HG03439 (cell line): ENCODE data around the gene ZNG1E.
"Not testable (repeated sequence)": the region's sequence is repeated elsewhere in the genome, so short reads cannot be mapped to it uniquely, and the experiment has no call there.

ENCODE experiments used
- ATAC-seq: cut with Tn5 transposase; IDR thresholded peaks from one replicate; pipeline ENCODE4 v1.9.1; 2021; ENCODE audit warnings: mild to moderate bottlenecking, moderate library complexity; ENCODE audit not compliant: unreplicated experiment

ZNG1E gene

DNA sequence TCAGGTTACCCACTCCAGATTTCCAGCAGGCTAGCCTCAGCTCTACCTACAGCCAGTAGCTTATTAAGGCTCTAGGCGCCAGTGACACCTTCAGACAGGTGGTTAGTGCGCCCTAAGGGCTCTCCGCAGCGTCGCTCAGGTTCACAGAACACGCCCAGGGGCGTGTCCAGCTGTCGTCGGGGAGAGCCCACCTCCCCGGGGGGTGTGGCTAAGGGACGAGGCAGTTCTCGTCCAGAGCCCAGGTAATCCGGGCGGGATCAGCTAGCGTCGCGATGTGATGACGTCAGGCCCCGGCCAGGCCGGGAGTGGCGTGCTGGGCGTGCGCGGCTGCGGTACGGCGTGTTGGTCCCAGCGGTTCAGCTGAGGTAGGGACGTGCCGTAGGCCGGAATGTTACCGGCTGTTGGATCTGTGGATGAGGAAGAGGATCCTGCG, at the start of gene ZNG1E:
Gene ZNG1E, plus strand, starts transcription at position 340 of the 433 bp plus-strand sequence. Its CDS starts 49 bp downstream, at position 389.
- ATAC-seq = not testable (repeated sequence)

DNA sequence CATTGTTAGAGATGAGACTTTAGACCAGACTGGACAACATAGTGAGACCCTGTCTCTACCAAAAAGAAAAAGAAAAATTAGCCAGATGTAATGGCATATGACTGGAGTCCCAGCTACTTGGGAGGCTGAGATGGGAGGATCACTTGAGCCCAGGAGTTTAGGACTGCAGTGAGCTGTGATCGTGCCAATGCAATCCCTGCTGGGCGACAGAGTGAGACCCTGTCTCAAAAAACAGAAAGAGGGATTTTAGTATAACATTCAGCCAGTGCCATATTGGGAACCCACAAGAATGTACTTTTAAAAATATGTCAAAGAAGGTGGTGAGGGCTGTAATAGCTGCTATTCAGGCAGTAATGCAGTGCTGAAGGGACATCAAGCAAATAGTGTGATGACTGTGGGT, 2.1 kb upstream of the ZNG1E start:
- not testable (repeated sequence) for ATAC-seq

DNA sequence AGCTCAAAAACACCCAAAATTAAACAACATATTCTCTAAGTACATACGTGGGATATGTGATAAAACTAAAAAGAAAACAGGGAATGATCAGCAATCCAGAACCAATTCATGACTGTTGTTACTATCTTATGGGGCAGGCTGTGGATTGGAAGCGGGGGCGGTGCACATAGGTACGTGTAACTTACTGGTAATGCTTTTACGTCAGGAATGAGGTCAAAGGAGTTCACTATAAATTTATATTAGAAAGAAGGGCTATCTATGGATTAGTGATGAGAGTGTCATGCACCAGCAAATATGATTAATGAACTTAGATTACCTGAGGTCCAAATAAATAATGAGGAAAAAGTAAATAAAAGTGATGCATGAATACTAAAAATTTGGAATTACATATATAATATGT, 710 bp upstream of the ZNG1E start:
- ATAC-seq = not testable (repeated sequence)

DNA sequence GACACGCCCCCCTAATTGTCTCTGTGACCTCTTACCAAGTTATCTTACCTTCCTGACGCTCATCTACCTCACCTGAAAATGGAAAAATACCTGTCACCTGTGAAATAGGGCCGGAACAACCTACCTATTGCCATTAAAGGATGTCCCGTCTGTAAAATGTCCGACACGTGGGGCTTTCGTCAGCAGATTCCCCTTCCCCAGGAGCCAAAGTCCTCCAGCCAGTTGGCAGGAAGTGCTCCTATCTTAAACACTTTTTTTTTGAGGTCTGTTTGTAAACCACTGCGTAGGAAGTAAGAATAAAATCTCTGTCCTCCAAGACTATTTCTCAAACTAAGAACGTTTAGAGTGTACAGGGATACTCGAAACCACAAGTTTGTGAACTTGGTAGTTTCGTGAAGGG, 661 bp downstream of the ZNG1E start:
- ATAC-seq = not testable (repeated sequence)

DNA sequence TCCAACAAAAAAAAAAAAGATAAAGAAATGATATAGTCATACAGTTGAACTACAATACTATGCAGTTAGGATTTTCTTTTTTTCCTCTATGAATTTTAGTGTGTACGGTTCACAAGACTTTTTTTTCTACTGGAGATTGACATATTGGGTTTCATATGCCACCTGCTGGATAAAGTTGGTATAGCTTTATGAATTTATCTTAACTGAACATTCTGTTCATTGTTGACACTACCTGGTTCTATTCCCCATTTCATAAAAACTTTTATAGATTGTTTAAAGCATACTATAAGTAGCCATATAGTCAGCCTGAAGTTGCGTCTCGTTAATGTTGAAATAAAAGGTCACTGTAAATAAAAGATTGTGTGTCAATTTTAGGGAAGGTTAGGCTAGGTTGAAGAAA, 2.8 kb downstream of the ZNG1E start:
- not testable (repeated sequence) for ATAC-seq

DNA sequence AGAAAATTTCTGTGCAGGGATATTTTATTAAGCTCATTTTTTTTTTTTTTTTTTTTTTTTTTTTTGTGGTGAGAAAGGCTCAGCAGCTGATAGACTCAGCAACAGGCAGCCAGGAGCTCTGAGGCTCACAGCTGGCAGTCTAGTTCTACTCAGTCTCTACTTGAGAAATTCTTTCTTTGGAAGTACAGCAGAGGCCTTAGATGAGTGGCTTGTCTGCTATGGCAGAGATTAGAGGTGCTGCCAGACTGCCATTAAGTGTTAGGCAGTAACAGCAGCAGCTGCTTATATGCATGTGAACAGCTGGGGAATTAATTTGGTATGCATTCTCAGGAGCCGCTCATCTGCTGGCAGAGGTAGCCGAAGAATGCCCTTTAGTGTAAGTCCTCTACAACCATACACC, 27.8 kb downstream of the ZNG1E start:
- ATAC-seq = not testable (repeated sequence)

DNA sequence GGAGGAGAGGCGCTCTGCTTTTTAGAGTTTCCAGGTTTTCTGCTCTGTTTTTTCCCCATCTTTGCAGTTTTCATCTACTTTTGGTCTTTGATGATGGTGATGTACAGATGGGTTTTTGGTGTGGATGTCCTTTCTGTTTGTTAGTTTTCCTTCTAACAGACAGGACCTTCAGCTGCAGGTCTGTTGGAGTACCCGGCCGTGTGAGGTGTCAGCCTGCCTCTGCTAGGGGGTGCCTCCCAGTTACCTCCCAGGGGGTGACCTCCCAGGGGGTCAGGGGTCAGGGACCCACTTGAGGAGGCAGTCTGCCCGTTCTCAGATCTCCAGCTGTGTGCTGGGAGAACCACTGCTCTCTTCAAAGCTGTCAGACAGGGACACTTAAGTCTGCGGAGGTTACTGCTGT, 38.7 kb downstream of the ZNG1E start:
- ATAC-seq = not testable (repeated sequence)

DNA sequence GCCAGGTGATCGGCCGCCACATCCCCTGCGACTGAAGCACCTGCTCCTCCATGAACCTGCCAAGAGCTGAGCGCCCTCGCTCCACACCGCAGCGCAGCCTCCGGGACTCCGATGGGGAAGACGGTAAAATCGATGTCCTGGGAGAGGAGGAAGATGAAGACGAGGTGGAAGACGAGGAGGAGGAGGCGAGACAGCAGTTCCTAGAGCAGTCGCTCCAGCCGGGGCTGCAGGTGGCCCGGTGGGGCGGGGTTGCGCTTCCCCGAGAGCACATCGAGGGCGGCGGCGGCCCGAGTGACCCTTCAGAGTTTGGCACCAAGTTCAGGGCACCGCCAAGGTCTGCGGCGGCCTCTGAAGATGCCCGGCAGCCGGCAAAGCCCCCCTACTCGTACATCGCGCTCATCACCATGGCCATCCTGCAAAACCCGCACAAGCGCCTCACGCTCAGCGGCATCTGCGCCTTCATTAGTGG, 61.4 kb downstream of the ZNG1E start, which contains the start of gene FOXD4L4:
Gene FOXD4L4, plus strand, starts transcription at position 51 of the 469 bp plus-strand sequence. Its CDS starts 0 bp downstream, at position 51.
- ATAC-seq = not testable (repeated sequence)

DNA sequence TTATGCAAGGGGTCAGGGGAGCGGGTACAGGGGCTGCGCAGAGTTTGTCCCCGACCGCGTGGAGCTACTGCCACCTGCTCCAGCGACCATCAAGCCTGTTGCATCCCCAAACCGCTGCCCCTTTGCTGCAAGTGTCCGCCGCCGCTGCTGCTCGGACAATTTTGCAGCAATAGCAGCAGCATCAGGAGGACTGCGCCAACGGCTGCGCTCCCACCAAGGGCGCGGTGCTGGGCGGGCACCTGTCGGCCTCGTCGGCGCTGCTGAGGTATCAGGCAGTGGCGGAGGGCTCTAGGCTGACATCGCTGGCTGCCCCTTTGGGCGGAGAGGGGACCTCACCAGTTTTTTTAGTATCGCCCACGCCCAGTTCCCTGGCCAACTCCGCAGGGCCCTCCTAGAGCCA, 62.4 kb downstream of the ZNG1E start:
- ATAC-seq = not testable (repeated sequence)
